GM21360 (cell line): ENCODE data around the gene BRAT1.
"Not testable (repeated sequence)": the region's sequence is repeated elsewhere in the genome, so short reads cannot be mapped to it uniquely, and the experiment has no call there.

ENCODE experiments used
- ATAC-seq: cut with Tn5 transposase; IDR thresholded peaks from one replicate; pipeline ENCODE4 v1.9.1; 2021; ENCODE audit warnings: mild to moderate bottlenecking, moderate library complexity; ENCODE audit not compliant: unreplicated experiment

BRAT1 gene

GRCh38 chr7:2539031-2539911 is 16.1 kb downstream of the BRAT1 start:
- ATAC-seq: no peak

GRCh38 chr7:2537981-2538851 is 17.1 kb downstream of the BRAT1 start:
- ATAC-seq: no peak

- not testable (repeated sequence) for ATAC-seq
Observed at GRCh38 chr7:2535872-2536627, 19.3 kb downstream of the BRAT1 start.

GRCh38 chr7:2534214-2534613 is 21.1 kb downstream of the BRAT1 start:
- ATAC-seq: not testable (repeated sequence)

GRCh38 chr7:2533566-2533965 is 21.8 kb downstream of the BRAT1 start:
- ATAC-seq: not testable (repeated sequence)

- not testable (repeated sequence) for ATAC-seq
Observed at GRCh38 chr7:2532816-2533215, 22.5 kb downstream of the BRAT1 start.

- not testable (repeated sequence) for ATAC-seq
Observed at GRCh38 chr7:2532199-2532772, 23.0 kb downstream of the BRAT1 start.

- ATAC-seq: not testable (repeated sequence)
Observed at GRCh38 chr7:2531796-2532110, 23.6 kb downstream of the BRAT1 start.

GRCh38 chr7:2530994-2531795 is 24.1 kb downstream of the BRAT1 start:
- not testable (repeated sequence) for ATAC-seq

- ATAC-seq: no peak
Observed at GRCh38 chr7:2530071-2530987, 25.0 kb downstream of the BRAT1 start.

GRCh38 chr7:2529161-2530070 is 25.9 kb downstream of the BRAT1 start:
- ATAC-seq: peak; percentile 46

- no peak for ATAC-seq
Observed at GRCh38 chr7:2528481-2529095, 26.7 kb downstream of the BRAT1 start.

GRCh38 chr7:2527505-2528467 is 27.5 kb downstream of the BRAT1 start:
- ATAC-seq: no peak

- no peak for ATAC-seq
Observed at GRCh38 chr7:2526659-2527504, 28.4 kb downstream of the BRAT1 start.
